PC-3 (cell line): ENCODE results near the gene SPATC1L. TPM values are rescaled to one million over a fixed set of nuclear protein-coding genes. Genes with fewer than 3 reads are reported as not detected.
A peak's percentile ranks its signal among the peaks of the same experiment; 100 is the strongest.

ENCODE experiments used
- ATAC-seq: fragments of 200-7000 bp; cut with Tn5 transposase; 2 replicates; pipeline ENCODE4 v1.9.1; 2020; ENCODE audit warnings: mild to moderate bottlenecking, moderate library complexity
- BruUV-seq: library from RNA; stranded (reverse); fragments of 400-500 nt; replicated peaks from 2 replicates; lab custom pipeline; 2021; lab: Mats Ljungman, UMichigan
- CTCF ChIA-PET: fragments of 300-600 bp; sonication (Branson Sonifier 250); formaldehyde crosslinking; loops from one replicate; lab custom pipeline; 2022; ENCODE audit warnings: antibody characterized with exemption; lab: Charles Lee
- POLR2A ChIA-PET: fragments of 300-600 bp; sonication (Branson Sonifier 250); formaldehyde crosslinking; loops from one replicate; lab custom pipeline; 2022; ENCODE audit warnings: antibody characterized with exemption; ENCODE audit not compliant: unreplicated experiment; lab: Charles Lee
- DNase-seq: peaks from one replicate; pipeline ENCODE4 v3.0.0-alpha.2; 2015
- H2AFZ ChIP-seq: fragments of 300-600 bp; sonication (generic); 2 replicates; pipeline ENCODE4 v1.6.0; 2016; ENCODE audit warnings: antibody characterized with exemption, low read length
- H3F3A ChIP-seq: fragments of 300-600 bp; sonication (generic); one replicate; pipeline ENCODE4 v1.6.0; 2017; ENCODE audit warnings: antibody characterized with exemption, low read length, control low read depth, mild to moderate bottlenecking; ENCODE audit not compliant: unreplicated experiment
- H3K27ac ChIP-seq: fragments of 300-600 bp; sonication (generic); 2 replicates; pipeline ENCODE4 v1.5.1; 2016; ENCODE audit warnings: mild to moderate bottlenecking, low read length
- H3K27me3 ChIP-seq: fragments of 300-600 bp; sonication (generic); 2 replicates; pipeline ENCODE4 v1.6.1; 2016; ENCODE audit warnings: low read length, mixed read lengths
- H3K36me3 ChIP-seq: fragments of 300-600 bp; sonication (generic); 2 replicates; pipeline ENCODE4 v1.6.1; 2016; ENCODE audit warnings: low read depth, mixed run types, low read length, mixed read lengths
- H3K4me1 ChIP-seq: fragments of 300-600 bp; sonication (generic); 2 replicates; pipeline ENCODE4 v1.5.1; 2016; ENCODE audit warnings: low read length; ENCODE audit not compliant: insufficient read depth
- H3K4me2 ChIP-seq: fragments of 300-600 bp; sonication (generic); 2 replicates; pipeline ENCODE4 v1.6.0; 2016; ENCODE audit warnings: low read length
- H3K4me3 ChIP-seq: fragments of 300-600 bp; sonication (generic); 2 replicates; pipeline ENCODE4 v1.5.1; 2016; ENCODE audit warnings: mild to moderate bottlenecking, low read length, mixed read lengths
- H3K79me2 ChIP-seq: fragments of 300-600 bp; sonication (generic); 2 replicates; pipeline ENCODE4 v1.6.1; 2017; ENCODE audit warnings: low read length, mixed read lengths
- H3K9ac ChIP-seq: fragments of 300-600 bp; sonication (generic); 2 replicates; pipeline ENCODE4 v1.6.0; 2016; ENCODE audit warnings: mild to moderate bottlenecking, low read length
- H3K9me2 ChIP-seq: fragments of 300-600 bp; sonication (generic); replicated peaks from 2 replicates; pipeline ENCODE4 v1.6.1; 2016; ENCODE audit warnings: mixed run types, low read length, mixed read lengths
- H3K9me3 ChIP-seq: fragments of 300-600 bp; sonication (generic); 2 replicates; pipeline ENCODE4 v1.6.1; 2016; ENCODE audit warnings: low read length, mixed read lengths
- H4K20me1 ChIP-seq: fragments of 300-600 bp; sonication (generic); 2 replicates; pipeline ENCODE4 v1.6.1; 2016; ENCODE audit warnings: low read length, mixed read lengths
- EZH2 ChIP-seq: fragments of 300-600 bp; sonication (generic); IDR thresholded peaks from one replicate; pipeline ENCODE4 v1.6.1; 2017; ENCODE audit warnings: antibody characterized with exemption, mild to moderate bottlenecking, low read length; ENCODE audit not compliant: unreplicated experiment
- EZH2phosphoT487 ChIP-seq: fragments of 300-600 bp; sonication (generic); IDR thresholded peaks from 2 replicates; pipeline ENCODE4 v1.6.1; 2018; ENCODE audit warnings: mild to moderate bottlenecking, antibody characterized with exemption, low read length, borderline replicate concordance
- intact Hi-C: fragments of 100-400 bp; cut with micrococcal nuclease; formaldehyde crosslinking; loops from 2 replicates; pipeline ENCODE4 v1.9.0; 2023
- total RNA-seq: library from RNA; depleted of rRNA; stranded (reverse); fragments of >200 nt; gene quantifications from 2 replicates; pipeline ENCODE4 v1.2.3, GENCODE V29; 2014
- TF ChIP-seq, protein P1 (sequence below): fragments of 300-600 bp; sonication (generic); conservative IDR thresholded peaks from 2 replicates; pipeline ENCODE4 v1.5.1; 2017; ENCODE audit warnings: antibody characterized with exemption, low read depth, mild to moderate bottlenecking, low read length

SPATC1L gene
- total RNA-seq, 1 experiment from 2014 or later: 41.7 TPM

DNA sequence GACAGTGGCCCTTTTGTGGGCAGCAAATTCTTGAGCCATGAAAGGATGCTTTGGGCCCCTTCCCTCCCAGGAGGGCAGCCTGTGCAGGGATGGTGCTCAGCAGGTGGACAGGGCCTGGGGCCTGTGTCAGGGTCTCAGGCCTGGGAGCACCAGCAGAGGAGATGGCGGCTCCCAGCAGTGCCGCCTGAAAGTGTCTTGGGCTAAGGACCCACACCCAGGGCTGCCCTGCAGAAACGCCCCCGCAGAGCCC, 52.7 kb downstream of the SPATC1L start:
- ChIA-PET CTCF (no interaction called here), POLR2A (interaction anchor here (0.5 kb wide), 1 partner anchor 158 kb away, joined by 13 read pairs; no protein-coding TSS in a partner anchor)
- no TSS peak for BruUV-seq

DNA sequence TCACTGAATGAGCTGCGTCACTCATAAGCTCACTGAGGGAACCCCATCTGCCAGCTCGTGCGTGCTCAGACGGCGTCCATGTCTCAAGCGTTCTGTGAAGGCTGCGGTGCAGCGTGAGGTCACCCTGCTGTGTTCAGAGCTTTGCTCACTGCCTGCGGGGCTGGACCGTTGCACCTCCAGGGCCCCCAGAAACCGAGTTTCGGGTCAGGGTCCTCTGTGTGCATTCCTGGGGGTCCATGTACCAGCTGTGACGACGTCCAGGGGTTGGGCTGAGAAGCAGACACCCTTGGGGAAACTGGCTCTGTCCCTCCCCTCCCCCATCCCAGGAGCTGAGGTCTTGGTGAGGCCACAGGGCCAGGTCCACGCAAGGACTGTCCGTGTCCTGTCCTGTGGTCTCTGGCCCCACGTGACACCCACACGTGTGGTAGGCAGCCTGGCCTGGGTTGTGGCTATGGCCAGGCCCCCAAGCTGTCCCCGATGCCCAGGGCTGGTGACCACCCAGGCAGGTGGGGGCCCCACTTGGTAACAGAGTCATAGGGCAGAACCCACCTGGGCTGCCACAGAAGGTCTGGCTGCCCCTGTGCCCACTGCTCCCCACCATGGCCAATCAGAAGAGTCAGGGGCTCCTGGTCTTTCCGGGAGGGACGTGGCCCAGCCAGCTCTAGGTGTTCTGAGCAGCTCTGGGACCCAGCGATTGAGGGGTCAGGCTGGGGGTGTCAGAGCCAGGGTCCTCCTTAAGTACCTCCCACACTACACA, 53.2 kb downstream of the SPATC1L start:
- no peak overlapping the region for H3K9ac ChIP-seq

More for the DNA sequence above, 52.7 kb downstream of the SPATC1L start:
- Histone ChIP-seq H3K9ac (no peak overlapping the region), H3K27ac (no peak overlapping the region), H2AFZ (no peak overlapping the region), H4K20me1 (no peaks in the 10 kb centered on the region), H3K79me2 (no peaks in the 10 kb centered on the region), H3K4me2 (no peak overlapping the region), H3F3A (no peaks in the 10 kb centered on the region), H3K4me3 (no peak overlapping the region), H3K36me3 (peaks cover 14% of the 10 kb centered on the region), H3K27me3 (no peaks in the 10 kb centered on the region), H3K9me2 (no peaks in the 10 kb centered on the region), H3K4me1 (no peaks in the 10 kb centered on the region), H3K9me3 (no peaks in the 10 kb centered on the region)
- DNase-seq (no peak), ATAC-seq (peak; percentile 3; the same call in 1 of the 2 replicates)
- intact Hi-C loops: no loop called here
- no peak for TF ChIP-seq EZH2
- TF ChIP-seq, protein P1, sequence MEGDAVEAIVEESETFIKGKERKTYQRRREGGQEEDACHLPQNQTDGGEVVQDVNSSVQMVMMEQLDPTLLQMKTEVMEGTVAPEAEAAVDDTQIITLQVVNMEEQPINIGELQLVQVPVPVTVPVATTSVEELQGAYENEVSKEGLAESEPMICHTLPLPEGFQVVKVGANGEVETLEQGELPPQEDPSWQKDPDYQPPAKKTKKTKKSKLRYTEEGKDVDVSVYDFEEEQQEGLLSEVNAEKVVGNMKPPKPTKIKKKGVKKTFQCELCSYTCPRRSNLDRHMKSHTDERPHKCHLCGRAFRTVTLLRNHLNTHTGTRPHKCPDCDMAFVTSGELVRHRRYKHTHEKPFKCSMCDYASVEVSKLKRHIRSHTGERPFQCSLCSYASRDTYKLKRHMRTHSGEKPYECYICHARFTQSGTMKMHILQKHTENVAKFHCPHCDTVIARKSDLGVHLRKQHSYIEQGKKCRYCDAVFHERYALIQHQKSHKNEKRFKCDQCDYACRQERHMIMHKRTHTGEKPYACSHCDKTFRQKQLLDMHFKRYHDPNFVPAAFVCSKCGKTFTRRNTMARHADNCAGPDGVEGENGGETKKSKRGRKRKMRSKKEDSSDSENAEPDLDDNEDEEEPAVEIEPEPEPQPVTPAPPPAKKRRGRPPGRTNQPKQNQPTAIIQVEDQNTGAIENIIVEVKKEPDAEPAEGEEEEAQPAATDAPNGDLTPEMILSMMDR: no peak
- TF ChIP-seq EZH2phosphoT487: no peak

More for the DNA sequence above, 53.2 kb downstream of the SPATC1L start:
- no peak for DNase-seq
- CTCF ChIA-PET: no interaction called here
- no peak overlapping the region for H3K4me3 ChIP-seq
- no peak overlapping the region for H2AFZ ChIP-seq
- intact Hi-C loops: no loop called here
- no peaks in the 10 kb centered on the region for H3K9me3 ChIP-seq
- ATAC-seq: peak; percentile 2
- peaks cover 17% of the 10 kb centered on the region for H3K36me3 ChIP-seq
- no peaks in the 10 kb centered on the region for H3K4me1 ChIP-seq
- no peak overlapping the region for H3K27ac ChIP-seq
- no peaks in the 10 kb centered on the region for H3K9me2 ChIP-seq
- H3K79me2 ChIP-seq: no peaks in the 10 kb centered on the region
- no TSS peak for BruUV-seq
- TF ChIP-seq, protein P1: no peak
- TF ChIP-seq EZH2phosphoT487: no peak
- POLR2A ChIA-PET: interaction anchor here (0.5 kb wide), 1 partner anchor 157 kb away, joined by 13 read pairs; no protein-coding TSS in a partner anchor
- H3F3A ChIP-seq: no peaks in the 10 kb centered on the region
- no peaks in the 10 kb centered on the region for H4K20me1 ChIP-seq
- H3K27me3 ChIP-seq: no peaks in the 10 kb centered on the region
- H3K4me2 ChIP-seq: no peak overlapping the region
